Measurements from ENCODE around the gene PLCB4.

GRCh38 chr20:9490161-9490560 is 421.3 kb downstream of the PLCB4 start:
- no peak for TF ChIP-seq EZH2 (IDR thresholded peaks at IDR 0.05; ENCODE audit: low read length, missing control alignments)
- no peak for TF ChIP-seq CTCF (conservative IDR thresholded peaks at IDR 0.05 in 1 of 2, IDR thresholded peaks at IDR 0.05 in 1 of 2; ENCODE audit: low read depth in 1 of 2, low read length in 2 of 2)

Data from fibroblast of lung (primary cell).